ENCODE data around the gene TIMELESS.

DNA sequence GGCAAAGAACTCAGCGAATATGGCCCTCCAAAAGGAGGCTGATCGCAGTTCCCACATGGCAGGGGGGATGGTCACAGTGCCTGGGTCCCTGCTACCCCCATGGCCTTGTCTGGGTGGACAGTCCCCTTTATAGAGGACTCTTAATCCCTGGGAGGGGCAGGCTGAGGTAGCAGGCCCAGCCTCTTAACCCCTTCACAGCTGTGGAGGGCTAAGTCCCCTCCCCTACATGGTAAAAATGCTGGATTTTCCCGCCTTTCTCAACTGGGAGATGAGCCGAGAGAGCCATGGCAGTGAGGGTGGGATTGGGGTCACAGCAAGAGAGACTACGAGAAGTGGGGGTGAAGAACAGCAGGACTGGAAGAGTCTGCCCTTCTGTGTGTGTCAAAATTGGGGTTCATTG, 5.3 kb upstream of the TIMELESS start, which contains the start of gene MIP:
- TF ChIP-seq CTCF (conservative IDR thresholded peaks at IDR 0.05; ENCODE audit: low read depth, low read length): no peak
- no peak for TF ChIP-seq EZH2phosphoT487 (IDR thresholded peaks at IDR 0.05; ENCODE audit: borderline replicate concordance, low read length)
